Activated naive CD4-positive, alpha-beta T cell treated with anti-CD3 and anti-CD28 coated beads, Interleukin-2, amount 50 U/mL, for 16 hours (primary cell): ENCODE data around the gene KL.

Experiments used
- DNase-seq: peaks from one replicate; pipeline ENCODE4 v3.0.0-alpha.2; 2020

KL gene

DNA sequence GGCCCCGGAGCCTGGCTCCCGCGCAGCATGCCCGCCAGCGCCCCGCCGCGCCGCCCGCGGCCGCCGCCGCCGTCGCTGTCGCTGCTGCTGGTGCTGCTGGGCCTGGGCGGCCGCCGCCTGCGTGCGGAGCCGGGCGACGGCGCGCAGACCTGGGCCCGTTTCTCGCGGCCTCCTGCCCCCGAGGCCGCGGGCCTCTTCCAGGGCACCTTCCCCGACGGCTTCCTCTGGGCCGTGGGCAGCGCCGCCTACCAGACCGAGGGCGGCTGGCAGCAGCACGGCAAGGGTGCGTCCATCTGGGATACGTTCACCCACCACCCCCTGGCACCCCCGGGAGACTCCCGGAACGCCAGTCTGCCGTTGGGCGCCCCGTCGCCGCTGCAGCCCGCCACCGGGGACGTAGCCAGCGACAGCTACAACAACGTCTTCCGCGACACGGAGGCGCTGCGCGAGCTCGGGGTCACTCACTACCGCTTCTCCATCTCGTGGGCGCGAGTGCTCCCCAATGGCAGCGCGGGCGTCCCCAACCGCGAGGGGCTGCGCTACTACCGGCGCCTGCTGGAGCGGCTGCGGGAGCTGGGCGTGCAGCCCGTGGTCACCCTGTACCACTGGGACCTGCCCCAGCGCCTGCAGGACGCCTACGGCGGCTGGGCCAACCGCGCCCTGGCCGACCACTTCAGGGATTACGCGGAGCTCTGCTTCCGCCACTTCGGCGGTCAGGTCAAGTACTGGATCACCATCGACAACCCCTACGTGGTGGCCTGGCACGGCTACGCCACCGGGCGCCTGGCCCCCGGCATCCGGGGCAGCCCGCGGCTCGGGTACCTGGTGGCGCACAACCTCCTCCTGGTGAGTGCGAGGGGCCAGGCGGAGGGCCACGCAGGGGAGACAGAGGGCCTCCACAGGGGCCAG lies at the start of gene KL:
Gene KL (plus strand): TSS at position 10 of the 909 bp plus-strand sequence. CDS start 18 bp downstream, at position 28.
- DNase-seq: peak; percentile 12

GRCh38 chr13:32967584-32968182 lies 48.5 kb upstream of the KL start:
- DNase-seq: no peak

- DNase-seq: no peak
Measured at GRCh38 chr13:32968316-32968715, 47.9 kb upstream of the KL start.

GRCh38 chr13:32968793-32969192 lies 47.4 kb upstream of the KL start:
- no peak for DNase-seq

DNA sequence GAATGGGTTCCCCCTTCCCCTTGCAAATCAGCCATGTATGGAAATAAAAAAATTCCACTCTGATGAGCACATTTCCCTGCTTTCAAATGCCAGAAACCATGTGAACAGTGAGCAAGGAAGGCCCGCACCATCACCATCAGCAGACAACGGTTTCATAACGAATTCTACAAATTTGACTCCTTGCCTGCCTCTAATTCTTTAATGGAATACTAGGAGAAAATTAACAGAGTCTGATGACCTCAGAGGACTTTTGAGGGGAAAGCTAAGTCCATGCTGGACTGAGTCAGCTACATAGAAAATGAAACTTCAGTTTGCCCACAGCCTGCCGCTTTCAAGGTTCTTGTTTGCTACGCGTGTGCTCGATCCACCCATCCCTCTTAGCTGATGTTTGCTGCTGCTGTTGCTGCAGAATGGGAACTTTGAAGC lies 46.7 kb upstream of the KL start:
- no peak for DNase-seq

GRCh38 chr13:32976056-32976805 lies 40.0 kb upstream of the KL start:
- DNase-seq: no peak

DNA sequence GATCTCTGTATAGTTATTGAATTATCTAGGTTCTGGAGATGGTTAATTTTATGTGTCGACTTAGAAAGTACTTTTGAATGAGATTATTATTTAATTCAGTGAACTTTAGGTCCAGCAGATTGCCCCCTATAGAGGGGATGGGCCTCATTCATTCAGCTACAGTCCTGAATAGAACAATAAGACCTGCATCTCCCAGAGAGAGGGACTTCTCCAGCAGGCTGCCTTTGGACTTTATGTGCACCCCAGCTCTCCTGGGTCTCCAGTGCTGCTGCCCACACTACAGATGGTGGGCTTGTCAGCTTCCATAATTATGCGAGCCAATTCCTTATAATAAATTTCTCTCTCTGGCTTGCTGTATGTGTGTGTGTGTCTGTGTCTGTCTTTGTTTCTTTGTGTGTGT lies 39.3 kb upstream of the KL start:
- no peak for DNase-seq

GRCh38 chr13:32977321-32977720 lies 38.9 kb upstream of the KL start:
- no peak for DNase-seq

- no peak for DNase-seq
Measured at GRCh38 chr13:32978278-32978677, 37.9 kb upstream of the KL start.

DNA sequence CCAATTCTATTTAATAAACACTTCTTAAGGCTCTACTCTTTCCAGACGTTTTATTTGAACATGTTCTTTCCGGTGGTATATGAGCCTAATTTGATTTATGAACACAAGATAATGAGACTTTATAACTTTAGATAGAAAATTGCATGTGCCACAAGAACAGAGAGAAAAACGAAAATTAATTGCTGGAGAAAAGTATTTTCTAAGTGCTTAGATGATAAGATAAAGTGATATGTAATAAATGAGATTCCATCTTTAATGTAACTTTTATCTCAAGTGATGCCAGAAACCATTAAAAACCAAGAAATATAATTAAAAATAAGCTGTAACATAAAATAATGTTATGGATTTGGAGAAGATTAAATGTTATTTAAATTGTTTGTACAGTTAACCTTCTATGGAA lies 33.2 kb upstream of the KL start:
- no peak for DNase-seq

- DNase-seq: no peak
Measured at GRCh38 chr13:32984857-32985626, 31.2 kb upstream of the KL start.

DNA sequence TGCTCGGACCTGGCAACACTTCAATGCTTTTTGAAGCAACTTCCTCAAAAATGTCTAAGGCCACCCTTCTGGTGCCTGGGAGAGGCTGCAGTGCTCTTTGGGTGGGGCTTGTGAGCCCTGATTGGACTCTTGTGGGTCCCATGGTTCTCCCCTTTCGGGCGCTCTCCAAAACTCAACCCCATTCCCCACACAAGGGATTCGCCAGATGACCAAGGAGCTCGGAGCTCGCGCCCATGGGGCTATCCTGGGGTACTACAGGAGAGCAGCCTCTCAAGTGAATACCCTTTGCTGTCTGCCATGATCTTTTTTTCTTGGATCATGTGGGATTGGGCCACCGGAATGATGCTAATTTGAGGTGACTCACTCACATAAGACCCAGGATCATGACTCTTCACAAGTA lies 29.7 kb upstream of the KL start:
- no peak for DNase-seq

DNA sequence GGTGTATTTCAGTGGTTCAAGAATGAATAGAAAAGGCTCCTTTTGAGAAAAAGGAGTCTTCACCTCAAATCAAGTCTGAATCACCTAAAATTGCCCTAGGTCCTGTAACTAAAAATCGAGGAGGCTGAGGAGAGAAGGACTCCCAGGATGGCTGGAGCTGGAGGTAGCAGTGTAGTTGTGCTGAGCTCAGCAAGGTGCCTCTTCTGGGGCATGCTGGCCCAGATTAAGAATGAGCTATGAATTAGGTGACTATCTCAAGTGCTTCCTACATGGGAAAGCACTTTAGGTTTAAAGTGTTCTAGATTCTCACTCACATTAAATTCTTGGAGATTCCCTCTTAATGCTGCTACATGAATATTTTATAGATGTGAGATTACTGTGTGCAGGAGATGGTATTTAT lies 28.8 kb upstream of the KL start:
- no peak for DNase-seq

DNA sequence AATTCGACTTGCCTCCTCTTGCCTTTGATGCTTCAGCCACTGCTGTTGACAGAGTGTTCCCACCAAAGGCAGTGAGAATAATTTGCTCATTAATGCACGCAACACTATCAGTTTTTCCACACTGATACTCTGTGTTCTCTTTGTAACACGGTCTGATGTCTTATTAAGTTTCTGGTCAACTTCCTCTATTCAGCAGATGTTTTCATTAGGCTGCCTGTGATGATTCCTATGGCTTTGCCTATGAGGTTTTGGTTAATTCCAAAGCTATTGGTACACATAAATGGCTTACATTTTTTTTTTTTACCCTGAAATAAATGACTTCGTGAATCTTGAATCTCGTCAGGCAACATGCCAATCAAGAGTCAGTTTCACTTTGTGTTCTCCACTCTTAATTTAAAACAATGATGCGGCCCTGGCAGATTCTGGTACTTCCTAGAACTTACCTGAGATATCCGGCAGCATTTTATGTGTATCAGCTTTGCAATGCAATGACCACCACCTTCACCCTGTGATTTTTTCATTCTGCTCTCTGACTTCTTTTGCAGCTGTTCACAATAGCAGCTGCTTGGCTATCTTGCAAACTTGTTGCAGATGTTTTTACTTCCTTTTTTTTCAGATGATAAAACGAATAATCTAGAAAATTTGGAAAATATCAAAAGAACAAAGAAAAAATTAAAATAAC lies 27.5 kb upstream of the KL start:
- no peak for DNase-seq

DNA sequence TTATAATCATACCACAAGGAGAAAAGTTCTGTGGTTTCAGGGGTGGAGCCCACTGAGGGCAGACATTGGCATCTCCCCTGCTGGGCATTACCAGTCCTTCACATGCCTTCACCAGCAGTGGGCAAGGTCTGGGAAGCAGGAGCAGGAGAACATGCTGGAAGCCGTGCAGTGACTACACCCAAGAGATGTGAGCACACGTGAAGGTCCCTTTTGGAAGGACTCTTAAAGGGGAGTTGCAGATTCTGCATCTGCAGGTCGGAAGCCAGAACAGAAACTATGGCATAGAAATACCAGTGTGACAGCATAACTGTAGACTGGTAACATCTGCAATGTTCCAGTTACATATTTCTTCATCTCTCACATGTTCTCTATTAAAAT lies 26.9 kb upstream of the KL start:
- DNase-seq: no peak

- DNase-seq: no peak
Measured at GRCh38 chr13:32989942-32990341, 26.3 kb upstream of the KL start.

DNA sequence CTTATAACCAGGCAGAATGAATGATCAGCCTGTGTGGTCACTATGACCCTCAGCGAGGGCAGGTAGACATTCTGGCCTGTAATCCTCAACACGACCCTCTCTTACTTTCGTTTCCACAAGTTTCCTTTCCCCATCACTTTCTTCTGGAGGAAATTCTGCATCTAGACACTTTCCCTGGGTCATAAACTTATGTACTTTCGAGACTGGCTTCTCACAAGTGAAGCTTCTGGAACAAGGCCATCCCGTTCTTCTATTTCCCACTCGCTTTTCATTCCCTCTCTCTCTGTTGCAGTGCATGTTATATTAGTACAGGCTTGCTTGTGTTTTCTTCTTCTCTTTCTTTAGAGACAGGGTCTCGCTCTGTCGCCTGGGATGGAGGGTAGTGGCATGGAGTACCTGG lies 23.1 kb upstream of the KL start:
- DNase-seq: no peak

GRCh38 chr13:32997399-32997798 lies 18.8 kb upstream of the KL start:
- DNase-seq: no peak

- DNase-seq: no peak
Measured at GRCh38 chr13:32998966-32999365, 17.3 kb upstream of the KL start.

DNA sequence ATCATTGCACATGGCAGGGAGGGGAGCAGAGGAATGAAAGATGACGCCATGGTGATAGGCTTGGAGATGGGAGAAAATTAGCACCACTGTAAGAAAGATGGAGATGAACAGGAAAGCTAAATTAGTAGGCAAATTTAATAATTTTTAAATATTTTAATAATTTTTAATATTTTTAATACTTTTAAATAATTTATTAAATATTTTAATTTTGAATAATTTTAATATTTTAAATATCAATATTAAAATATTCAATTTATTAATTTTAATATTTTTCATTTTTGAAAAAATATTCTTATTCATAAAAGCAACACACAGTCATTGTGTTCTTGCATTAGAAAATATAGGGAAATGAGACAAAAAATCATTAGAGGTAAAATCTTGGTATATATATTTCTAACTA lies 15.9 kb upstream of the KL start:
- no peak for DNase-seq

DNA sequence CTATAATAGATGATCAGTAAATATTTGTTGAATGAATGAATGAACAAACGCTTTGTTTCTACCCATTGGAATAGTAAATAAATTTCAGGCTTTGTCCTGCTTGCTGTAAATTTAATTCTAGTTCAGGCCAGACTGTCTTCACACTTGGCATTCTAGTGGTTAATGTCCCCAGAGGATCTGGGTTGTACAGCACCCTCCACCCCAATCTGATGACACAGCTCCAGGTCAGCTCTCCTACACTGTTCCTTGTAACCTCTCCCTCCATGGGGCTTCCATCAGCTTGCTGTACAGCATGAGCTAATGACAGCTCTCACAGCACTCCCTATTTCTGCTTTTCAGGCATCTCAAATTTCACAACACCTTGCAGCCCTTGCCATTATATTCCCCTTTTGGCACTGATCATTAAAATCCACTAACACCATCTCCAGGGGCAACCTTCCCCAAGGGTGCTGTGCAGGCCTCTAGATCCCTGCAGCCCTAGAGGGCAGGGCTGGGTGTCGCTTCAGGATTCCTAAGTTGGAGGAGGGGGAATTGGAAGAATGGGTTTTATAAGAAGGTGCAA lies 12.7 kb upstream of the KL start:
- no peak for DNase-seq

DNA sequence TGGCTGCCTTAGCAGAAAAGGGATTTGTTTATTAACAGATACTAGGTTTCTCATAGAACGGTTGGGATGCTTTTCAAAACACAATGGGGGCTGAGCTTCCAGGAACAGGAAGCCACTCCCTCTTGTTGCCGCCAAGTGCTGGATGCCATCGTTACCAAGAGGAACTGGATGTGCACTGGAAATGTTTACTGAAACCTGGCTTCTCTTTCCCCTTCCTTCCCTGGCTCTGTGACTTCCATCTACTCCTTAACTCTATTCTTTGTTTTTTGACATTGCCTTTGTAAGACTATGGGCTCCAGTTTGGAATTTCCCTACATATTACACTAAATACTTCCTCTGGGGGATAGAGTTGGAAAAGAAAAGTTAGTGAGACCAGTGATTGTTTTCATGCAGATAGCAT lies 11.7 kb upstream of the KL start:
- DNase-seq: no peak
